ENCODE data around the gene PTPA.
A peak's percentile ranks its signal among the peaks of the same experiment; 100 is the strongest.

Gene PTPA

GRCh38 chr9:129138476-129139232 lies 27.4 kb downstream of the PTPA start:
- DNase-seq = no peak

GRCh38 chr9:129139233-129139992 lies 28.2 kb downstream of the PTPA start:
- DNase-seq = peak; percentile 67

GRCh38 chr9:129139993-129140396 lies 28.8 kb downstream of the PTPA start:
- DNase-seq = peak; percentile 51

GRCh38 chr9:129140397-129141065 lies 29.3 kb downstream of the PTPA start:
- DNase-seq = no peak

- no peak for DNase-seq
These were observed 30.1 kb downstream of the PTPA start for GRCh38 chr9:129141066-129142041.

- DNase-seq = no peak
These were observed 31.1 kb downstream of the PTPA start for GRCh38 chr9:129142138-129142935.

GRCh38 chr9:129143031-129143927 lies 32.1 kb downstream of the PTPA start:
- DNase-seq = peak; percentile 59

- no peak for DNase-seq
These were observed 34.1 kb downstream of the PTPA start for GRCh38 chr9:129145316-129145715.

GRCh38 chr9:129145841-129146292 lies 34.7 kb downstream of the PTPA start:
- DNase-seq = no peak

- no peak for DNase-seq
These were observed 35.3 kb downstream of the PTPA start for GRCh38 chr9:129146441-129146941.

GRCh38 chr9:129148463-129149204 lies 37.4 kb downstream of the PTPA start:
- DNase-seq = no peak

- DNase-seq = no peak
These were observed 38.2 kb downstream of the PTPA start for GRCh38 chr9:129149442-129149841.

- no peak for DNase-seq
These were observed 38.9 kb downstream of the PTPA start for GRCh38 chr9:129150122-129150521.

- no peak for DNase-seq
These were observed 39.5 kb downstream of the PTPA start for GRCh38 chr9:129150672-129151211.

- no peak for DNase-seq
These were observed 40.3 kb downstream of the PTPA start for GRCh38 chr9:129151469-129151868.

GRCh38 chr9:129154866-129155477 lies 43.8 kb downstream of the PTPA start:
- no peak for DNase-seq

- no peak for DNase-seq
These were observed 44.9 kb downstream of the PTPA start for GRCh38 chr9:129156163-129156562.

GRCh38 chr9:129160712-129161533 lies 49.7 kb downstream of the PTPA start:
- no peak for DNase-seq

All from effector CD8-positive, alpha-beta T cell (primary cell).